Measurements from ENCODE around the gene CPA5.

GRCh38 chr7:130344271-130344866 lies at the start of gene CPA5:
- TF ChIP-seq CTCF (conservative IDR thresholded peaks at IDR 0.05; ENCODE audit: low read length) (no peak), EZH2phosphoT487 (IDR thresholded peaks at IDR 0.05; ENCODE audit: borderline replicate concordance, low read depth, low read length) (no peak)

All from OCI-LY7 (cell line).